Measurements from ENCODE around the gene ZFHX2.

Gene ZFHX2

DNA sequence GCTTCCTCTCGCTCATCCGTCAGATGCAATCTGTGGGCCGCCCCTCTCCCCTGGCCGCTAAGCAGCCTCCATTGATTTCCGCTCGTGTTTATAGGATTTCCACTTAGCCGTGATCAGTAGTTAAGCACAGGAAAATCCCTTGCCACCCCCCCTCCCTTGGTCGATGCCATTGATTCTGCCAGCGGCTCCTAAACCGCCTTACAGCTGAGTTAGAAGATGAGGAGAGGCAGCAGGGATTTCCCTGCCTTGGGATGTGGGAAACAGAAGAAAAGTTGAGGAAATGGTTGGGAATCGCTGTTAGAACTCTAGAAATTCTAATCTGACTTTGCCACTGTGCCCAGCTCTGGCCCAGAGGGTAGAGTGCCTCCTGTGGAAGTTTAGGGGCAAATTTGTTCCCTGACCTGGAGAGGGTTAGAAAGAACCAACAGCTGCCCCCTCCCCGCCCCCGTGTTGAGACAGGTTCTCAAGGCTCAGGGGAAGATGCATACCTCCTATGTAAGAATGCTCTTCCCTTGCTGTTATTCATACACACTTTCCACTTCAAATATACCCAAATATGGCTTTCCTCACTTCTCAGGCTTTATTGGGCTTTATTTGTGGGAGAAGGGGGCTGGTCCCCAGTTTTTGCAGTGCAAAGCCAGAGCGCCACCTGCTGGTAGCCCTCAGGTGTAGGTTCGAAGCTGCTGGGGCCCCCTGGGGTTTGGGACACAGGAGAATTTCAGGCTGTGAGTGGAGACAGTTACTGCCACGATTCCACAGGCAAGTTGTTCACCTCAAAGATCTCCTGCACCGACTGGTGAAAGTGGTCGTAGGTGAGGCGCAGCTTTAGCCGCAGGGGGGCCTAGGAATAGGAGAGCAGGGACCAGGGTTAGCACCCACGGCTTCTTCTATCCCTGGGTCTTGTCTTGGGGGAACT lies 7.7 kb upstream of the ZFHX2 start:
- peak; percentile 59 to 70 for DNase-seq

DNA sequence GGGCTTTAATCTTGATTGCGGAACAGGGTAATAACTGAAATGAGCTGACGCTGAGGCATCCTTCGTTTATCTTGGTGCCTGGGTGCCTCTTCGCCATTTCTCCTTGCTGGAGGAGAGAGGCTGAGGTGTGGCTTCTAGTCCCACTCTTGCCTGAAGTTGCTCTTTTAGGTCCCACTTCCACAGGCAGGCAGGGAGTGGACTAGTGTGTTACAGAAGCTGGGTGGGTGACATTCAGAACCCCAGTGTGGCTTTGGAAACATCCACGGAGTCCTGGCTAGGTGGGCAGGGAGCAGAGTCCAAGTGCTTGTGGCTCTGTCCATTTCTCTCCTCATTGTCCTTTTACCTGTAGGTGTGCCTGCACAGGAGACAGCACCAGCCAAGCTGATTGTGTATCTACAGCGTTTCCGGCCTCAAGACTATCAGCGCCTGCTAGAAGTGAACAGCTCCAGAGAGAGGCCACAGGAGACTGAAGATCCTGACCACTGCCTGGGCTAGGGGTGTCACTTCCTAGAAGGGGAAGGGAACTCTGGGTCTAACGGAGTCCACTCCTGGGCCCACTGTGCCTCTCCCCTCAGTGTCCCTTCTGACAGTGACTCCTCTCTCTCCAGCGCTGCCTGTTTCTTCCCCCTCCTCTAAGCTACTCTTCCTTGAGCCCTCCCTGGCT lies 6.9 kb upstream of the ZFHX2 start:
- no peak for DNase-seq

DNA sequence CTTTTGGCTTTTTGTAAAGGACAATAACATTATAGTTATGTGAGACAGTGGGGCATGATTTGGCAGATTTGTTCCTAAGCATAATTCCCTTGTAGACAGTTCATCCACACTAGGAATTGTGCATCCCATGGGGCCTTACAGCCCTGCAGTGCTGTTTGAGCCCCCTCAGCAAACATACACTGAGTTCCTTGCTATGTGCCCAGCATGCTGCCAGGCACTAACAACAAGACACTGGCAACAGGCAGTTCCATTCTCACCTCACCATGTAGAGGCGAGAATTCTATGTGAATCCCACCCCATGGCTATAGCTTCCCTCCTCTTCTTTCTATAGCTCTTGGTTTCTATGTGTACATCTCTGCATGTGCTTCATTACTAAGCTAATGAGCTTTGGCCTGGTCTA lies 6.4 kb upstream of the ZFHX2 start:
- DNase-seq = no peak

DNA sequence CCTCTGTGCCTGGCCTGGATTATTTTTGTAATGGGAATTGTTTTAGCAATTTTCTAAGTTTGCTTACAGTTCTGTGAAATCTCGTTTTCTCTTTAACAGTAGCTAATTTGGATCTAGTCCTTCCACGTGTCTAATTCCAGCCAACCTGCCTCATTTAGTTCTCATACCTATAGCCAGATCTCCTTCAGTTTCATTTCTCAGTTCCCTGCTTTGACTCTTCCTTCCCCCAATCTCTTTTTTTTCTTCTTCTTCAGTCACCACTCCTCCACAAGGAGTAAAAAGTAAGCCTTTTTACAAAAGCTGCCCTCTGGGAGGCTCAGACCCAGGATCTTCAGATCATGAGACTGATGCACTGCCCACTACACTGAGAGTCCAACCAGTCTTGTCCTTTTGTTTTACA lies 6.0 kb upstream of the ZFHX2 start:
- DNase-seq = no peak

DNA sequence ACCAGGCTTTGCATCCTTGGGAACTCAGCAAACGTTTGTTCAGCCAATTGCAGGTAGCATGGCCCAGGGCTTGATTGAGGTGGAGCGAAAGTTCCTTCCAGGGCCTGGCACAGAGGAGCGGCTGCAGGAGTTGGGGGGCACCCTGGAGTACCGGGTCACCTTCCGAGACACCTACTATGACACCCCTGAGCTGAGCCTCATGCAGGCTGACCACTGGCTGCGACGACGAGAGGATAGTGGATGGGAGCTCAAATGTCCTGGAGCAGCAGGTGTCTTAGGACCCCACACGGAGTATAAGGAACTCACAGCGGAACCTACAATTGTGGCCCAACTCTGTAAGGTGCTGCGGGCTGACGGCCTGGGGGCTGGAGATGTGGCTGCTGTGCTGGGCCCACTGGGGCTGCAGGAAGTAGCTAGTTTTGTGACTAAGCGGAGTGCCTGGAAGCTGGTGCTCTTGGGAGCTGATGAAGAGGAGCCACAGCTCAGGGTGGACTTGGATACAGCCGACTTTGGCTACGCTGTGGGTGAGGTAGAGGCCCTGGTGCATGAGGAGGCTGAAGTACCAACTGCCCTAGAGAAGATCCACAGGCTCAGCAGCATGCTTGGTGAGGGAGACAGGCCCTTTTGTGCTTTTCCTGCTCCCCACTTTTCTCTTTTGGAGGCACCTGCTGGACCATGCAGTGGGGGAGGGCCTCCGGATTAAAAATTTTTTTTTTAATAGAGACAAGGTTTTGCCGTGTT lies 5.3 kb upstream of the ZFHX2 start:
- DNase-seq = no peak

DNA sequence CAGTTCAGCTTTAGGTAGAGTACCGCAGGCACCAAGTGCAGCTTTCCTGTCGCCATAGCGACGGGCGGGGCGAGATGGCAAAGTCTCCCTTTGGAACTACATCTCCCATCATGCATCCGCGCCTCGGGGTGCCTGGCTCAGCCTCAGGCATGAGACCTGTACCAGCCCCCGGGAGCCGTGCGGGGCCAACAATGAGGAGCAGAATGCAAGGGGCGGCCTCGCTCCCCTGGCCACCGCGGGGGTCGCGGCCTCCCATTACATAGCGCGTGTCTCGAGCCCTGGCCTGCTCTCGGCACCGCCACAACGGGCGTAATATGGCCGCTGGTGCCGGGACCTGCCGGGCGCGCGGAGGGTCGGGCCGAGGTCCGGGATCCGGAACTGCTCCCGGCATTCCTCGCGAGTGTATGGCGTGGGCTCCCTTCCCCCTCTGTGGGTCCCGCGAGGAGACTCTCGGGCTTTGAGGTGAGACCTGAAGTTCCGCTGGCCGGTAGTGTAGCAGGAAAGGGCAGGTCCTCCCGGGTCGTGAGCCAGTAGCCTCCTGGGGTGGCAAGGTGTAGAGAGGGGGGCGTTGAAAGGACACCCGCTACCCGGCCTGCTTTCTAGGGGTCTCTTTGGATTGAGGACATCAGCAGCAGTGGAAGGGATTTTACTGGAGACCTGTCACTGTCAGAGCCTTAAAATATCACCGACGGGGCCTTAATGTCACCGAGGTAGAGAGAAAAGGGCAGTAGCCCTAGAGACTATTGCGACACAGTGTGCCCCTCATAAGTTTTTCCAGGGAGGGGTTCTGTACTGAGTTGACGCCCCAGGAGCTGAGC lies 4.5 kb upstream of the ZFHX2 start, which contains the start of gene THTPA:
Gene THTPA (plus strand): TSS at position 390 of the 818 bp plus-strand sequence. CDS start 487 bp downstream, outside the sequence.
- peak; percentile 92 to 93 for DNase-seq

DNA sequence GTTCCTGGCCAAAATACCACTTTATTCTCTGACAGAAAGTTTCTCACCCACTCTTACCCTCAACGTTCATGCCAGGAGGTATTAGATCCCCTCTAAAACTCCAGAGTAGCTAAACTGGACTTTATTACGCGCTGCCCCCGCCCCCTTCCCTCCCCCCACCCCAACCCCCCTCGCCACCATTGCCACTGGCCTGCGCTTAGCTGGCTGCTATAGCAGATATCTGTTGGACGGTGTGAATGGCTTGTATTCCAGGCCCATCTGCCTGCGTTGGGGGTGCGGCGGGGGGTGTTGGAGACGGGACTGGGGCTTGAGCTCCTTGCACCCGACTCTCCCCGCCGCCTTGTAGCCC lies 3.9 kb upstream of the ZFHX2 start:
- no peak for DNase-seq

DNA sequence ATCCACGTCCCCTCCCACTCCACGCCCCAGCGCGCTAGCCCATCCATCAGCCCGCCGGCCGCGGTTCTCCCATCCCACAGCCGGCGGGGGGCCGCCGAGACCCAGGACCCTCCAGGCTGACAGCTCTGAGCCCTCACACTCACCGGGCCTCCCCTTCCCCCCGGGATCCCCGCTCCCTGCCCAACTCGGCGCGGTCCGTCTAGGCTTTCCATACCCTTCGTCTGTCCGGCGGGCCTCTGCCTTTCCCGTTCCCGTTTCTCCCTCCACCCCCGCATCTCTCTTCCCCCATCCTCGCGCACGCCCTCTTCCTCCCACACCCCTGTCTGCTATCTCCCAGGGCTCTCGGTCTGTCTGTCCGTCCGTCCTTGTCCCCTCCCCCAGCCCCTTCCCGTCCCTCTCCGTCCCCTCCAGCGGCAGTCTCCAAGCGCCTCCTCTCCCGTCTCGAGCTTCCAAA lies 726 bp downstream of the ZFHX2 start:
- DNase-seq = no peak

DNA sequence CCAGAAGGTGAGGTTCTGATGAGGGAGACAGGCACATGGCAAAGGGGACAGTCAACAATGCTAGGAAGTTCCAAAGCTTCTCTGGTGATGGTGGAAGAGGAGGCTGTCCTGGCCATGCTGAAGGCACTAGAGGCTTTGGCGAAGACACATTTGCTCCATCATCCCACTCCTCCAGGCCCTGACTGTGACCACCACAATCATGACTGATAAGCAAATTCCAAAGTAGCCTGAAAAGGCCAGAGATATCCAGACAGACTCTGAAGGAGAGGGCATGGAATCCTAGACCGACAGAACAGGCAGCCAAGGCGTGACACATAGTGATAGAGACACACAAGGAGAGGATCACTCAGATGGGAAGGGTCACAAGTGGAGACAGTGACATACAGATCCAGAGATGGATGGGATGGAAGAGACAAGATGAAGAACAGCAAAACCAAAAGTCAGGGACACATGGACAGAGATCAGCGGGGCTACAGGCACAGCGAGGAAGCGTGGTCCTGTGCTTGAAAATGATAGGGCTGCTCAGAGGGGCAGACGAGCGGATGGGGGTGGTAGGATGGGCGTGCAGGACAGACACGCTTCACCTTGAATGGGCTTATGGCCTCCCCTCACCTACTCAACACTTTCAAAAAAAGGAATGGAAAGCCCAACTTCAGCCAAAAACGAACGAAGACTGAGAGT lies 1.3 kb downstream of the ZFHX2 start:
- no peak for DNase-seq

DNA sequence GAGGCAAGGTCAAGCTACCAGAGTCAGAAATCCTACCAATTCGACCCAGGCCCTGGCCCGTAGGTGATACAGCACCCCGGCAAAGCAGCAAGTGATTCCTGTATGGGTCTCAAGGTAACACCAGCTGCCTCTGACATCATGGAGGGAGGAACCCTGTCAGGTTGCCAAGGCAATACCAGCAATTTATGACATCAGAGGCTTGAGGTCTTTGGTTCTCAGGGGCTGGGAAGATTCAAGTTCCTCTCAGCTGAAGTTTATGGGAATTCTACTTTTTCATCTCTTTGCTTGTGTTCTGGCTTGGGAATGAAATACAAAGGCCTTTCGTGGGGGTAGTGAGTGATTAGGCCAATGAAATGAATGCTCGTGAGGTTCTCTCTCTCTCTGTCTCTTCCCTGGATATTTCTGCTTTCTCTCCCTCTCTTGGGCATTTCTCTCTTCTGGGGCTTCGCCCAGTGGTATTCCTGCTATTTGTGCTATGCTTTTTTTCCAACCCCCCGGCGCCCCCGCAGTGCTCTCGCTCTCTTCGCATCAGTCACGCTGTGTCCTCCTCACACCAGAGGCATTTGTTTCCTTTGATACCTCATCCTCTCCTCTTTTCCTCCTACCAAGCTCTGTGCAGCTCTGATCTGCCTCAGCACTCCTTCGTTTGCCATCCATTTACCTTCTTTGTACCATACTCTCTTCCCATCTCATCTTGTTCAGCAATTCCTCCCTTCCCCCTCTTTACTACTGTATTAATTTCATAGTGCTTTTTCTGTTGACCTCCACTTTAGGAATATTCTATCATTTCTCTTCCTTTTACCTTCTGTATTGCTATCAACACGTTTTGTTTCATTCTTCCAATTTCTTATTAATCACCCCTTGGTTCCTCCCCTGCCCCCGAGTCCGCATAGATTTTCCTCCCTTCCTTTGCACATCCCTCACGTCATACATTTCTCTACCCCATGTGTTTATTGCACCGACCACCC lies 2.9 kb downstream of the ZFHX2 start:
- DNase-seq = no peak

DNA sequence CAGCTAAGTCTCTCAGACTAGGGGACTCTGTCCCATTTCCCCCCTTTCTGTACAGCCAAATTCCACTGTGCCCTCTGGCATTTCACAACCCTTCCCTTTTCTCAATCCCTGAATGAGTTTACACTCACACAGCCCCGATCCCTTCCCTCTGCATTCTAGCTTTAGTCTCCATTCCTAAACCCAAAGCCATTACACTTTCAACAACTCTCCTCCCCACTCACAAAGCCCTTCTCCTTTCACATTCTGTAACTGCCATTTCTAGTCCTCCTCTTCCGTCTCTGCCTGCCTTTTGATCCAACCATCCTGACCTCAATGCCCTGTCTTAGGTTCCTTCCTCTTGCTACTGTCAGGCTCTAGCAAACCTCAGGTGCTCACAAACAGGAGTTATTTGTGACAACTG lies 3.6 kb downstream of the ZFHX2 start:
- no peak for DNase-seq

DNA sequence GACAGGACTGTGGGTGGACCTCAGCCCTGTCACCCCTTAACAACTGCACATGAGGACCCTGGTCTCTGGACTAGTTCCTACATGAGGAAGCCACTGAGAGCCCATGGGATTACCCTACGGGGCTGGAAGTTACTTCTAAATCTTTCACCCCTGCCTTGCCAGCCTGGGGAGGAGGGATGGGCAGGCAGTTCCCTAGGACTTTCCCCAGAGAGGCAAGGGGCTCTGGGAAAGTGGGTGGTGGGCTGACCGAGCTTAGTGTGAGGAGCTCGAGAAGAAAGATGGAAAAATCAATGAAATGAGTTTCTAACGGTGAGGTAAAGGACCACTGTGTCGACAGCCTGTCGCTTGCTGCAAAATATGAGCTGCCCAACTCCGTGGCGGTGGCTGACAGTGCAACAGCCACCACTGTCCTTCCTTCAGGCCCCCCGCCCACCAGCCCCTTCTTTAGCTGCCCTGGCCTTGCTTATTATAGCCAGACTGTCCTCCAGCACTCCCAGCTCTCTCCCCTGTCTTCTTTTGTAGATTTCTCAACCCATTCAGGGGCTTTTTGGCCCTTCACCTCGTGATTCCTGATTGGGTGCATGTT lies 5.0 kb downstream of the ZFHX2 start:
- no peak for DNase-seq

DNA sequence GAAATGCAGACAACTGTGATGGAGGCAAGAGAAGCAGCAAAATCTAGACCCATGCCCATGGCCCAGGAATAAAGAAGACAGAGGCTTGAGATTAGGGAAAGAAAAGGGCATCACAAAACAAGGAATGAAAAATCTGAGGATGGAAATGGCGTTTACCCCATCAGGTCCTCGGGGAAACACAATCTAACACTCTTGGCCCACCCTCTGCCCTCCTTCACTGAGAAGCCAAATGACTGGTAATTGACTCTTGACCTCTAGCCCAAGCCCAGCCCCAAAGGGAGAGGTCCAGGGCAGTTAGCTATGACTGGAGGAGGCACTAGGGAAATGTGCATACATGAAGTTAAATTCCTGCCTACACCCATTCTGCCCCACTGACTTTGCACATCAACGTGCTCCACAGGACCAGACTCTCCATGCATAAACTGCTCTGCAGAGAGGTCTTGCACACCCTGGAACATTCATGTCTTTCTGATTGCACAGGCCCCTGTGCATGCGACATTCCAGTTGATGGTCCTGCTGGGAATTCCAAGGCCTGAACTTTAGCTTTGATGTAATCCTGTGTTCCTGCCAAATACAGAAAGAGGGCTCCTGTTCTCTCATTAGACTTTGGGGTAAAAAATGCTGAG lies 5.7 kb downstream of the ZFHX2 start:
- DNase-seq = no peak

DNA sequence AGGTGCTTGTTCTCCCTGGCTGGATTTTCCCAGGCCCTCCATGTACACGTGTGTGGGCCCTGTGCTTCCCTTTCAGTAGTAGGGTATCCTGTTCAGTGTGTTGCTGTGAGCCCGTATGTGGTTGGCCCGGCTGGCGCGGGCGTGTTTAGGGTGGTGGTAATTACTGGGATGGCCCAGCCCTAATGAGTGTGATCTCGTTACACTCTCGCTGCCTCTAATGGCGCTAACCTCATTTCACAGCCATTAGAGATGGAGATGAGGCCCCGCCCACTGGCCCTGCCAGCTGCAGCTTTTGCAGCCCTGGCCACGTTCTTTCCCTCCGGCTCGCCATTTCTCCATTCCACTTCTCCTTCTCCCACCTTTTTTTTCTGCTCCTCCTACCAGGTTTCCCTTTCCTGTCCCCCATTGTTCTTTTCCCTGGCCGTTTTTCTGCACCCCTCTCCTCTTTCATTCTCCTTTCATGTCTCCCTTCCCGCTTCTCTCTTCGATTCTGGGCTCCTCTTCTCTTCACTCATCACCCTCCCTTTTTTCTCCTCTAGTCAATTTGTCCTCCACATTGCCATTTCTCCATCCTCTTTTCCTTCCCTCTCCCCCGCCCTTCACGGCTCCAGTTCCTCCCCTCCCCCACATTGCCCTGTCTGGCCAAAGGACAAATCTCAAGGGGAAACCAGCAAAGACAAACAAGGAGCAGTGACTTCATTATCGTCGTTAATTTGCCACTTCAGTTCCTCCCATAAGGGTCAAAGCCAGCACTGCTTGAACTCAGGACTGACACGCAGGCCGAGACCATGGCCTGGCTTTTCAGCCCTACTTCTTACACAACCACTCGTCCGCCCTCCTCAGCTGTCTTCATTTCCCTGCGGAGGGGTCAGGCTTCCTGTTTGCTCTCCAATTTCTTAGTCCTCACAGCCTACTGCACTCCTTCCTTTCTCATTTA lies 6.8 kb downstream of the ZFHX2 start:
- DNase-seq = no peak

DNA sequence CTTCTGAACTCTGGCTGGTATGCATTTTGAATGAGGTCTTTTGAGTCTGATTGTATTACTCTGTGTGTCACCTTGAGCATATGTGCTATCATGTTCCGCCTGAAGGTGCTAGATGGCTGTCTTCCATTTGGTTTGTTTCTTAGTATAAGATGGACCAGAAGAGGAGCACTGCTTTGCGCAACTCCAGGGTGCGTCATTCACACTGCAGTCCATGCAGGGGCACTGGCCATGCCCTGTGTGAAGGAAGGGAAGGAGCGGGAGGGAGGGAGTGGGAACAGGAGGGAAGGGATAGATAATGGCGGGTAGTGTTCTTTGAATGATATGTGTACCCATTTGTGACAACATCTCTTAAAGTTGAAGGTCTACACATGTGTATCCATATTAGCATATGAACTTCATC lies 8.2 kb downstream of the ZFHX2 start:
- DNase-seq = no peak

DNA sequence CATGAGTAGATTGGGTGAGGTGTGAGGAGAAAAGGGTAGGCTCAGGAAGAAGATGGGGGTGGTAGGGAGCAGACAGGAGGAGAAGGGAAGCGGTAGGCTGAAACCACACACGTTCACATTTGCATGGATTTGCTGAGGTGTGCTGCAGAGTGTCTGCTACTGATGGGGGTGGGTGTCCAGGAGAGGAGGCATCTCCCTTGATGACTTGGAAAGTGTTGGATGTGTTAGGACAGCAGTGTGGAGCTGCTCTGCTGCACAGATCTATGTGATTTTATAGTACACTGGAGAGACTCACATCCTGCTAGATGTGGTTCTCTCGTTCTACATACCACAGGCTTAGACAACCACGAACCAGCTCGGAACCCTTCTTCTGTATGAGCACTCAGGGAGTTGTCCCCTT lies 9.3 kb downstream of the ZFHX2 start:
- no peak for DNase-seq

DNA sequence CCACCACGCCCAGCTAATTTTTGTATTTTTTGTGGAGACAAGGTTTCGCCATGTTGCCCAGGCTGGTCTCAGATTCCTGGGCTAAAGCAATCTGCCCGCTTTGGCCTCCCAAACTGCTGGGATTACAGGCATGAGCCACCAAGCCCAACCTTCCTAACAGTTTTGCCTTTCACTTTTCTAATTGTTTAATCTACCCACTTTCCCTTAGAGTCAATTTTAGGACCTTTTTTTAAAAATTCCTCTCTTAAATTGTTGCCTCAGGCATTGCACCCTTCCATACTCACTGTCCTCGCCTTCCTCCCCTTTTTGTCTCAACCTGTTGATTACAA lies 11.5 kb downstream of the ZFHX2 start:
- no peak for DNase-seq

DNA sequence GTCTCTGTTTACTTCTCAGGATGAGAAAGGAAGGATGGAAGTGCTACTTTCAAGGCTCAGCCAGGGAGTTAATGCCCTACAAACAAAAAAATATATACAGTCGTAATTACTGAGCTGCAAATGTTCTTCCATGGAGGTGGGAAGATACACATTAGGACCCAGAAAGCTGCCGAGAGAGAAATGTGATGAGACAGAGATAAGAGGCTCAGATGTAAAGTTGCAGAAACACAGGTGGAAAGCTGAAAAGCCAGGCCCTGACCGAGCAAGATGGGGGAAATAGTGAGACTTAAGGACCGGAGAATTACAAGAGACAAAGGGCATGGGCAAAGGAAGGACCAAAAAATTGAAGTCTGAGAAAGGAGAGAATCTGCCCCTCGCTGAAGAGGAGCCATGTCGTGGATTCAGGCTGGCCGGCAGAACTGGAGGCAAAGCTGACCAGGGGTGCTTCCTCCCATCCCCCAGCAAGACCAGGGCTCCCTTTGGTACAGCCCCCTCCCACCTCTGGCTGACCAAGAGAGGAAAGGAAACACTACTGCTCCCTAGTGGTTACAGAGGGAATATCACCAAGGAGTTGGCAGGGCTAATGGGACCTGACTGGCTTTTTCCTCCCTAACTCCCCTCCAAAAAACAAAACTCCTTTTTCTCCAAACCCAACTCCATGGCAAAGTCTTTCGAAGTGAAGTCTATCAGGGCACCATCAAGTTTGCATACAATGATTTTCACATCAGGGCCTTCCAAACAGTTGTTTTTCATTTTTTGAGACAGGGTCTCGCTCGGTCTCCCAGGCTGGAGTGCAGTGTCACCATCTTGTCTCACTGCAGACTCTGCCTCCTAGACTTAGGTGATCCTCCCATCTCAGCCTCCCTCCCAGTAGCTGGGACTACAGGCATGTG lies 12.1 kb downstream of the ZFHX2 start:
- DNase-seq = no peak

Measured in activated CD4-positive, alpha-beta T cell treated with anti-CD3 and anti-CD28 coated beads, Interleukin-2, amount 50 U/mL, for 4 hours (primary cell).